Cardiac septum (tissue), 1 donor: ENCODE data around the gene SLC29A4. TPM values are rescaled to one million over a fixed set of nuclear protein-coding genes. Genes with fewer than 3 reads are reported as not detected.
"Not testable (repeated sequence)": the region's sequence is repeated elsewhere in the genome, so short reads cannot be mapped to it uniquely, and the experiment has no call there.

Experiments used
- DNase-seq: peaks from one replicate; pipeline ENCODE4 v3.0.0-alpha.2; 2020; ENCODE audit warnings: low spot score
- intact Hi-C: fragments of 100-400 bp; cut with DNase I; formaldehyde crosslinking; loops from one replicate; pipeline ENCODE4 v1.14.0; 2022
- total RNA-seq: library from RNA; stranded (reverse); fragmentation: NEBNext Ultra II Directional; extraction: Animal tissue kit (Norgen Biotek cat#: 25700); gene quantifications from one replicate; pipeline ENCODE4 v1.2.1, GENCODE V29; 2021
- donor health status: DM: no; HTN: no; CAD: no.

Gene SLC29A4
- total RNA-seq, 1 donor from 2014 or later = 2.7 TPM

DNA sequence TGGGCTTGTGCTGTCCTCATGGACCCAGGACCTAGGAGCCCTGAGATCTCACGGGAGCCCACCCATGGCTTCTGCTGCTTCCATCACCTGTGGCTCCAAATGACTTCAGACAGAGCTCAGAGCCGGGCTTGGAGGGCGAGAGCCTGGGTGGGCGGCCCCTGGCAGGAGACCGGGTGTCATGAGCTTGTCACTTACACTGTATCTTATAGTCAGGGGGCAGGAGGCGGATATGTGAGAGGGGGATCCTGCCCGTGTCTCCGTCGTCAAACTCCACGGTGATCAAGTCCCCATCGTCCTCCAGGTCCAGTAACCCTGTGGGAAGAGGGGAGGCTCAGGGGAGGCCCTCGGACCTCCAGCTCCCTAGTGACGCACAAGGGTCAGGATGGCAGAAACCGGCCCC is 33.0 kb downstream of the SLC29A4 start:
- intact Hi-C loops = no loop called here
- no peak for DNase-seq

DNA sequence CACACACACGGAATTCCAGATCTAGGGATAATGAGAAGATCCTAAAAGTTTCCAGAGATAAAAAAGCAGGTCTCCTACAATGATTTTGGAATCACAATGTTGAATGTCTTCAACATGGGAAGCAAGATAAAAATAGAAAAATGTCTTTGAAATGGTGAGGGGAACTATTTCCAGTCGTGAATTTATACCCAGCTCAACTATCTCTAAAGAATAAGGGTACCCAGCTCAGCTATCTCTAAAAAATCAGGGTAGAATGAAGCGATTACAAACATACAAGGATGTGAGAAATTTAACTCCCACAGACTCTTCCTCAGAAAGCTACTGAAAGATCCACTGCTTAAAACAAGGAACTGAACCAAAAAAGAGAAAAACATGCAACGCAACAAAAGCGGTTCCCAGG is 35.9 kb downstream of the SLC29A4 start:
- intact Hi-C loops, DNase-seq: not testable (repeated sequence)

DNA sequence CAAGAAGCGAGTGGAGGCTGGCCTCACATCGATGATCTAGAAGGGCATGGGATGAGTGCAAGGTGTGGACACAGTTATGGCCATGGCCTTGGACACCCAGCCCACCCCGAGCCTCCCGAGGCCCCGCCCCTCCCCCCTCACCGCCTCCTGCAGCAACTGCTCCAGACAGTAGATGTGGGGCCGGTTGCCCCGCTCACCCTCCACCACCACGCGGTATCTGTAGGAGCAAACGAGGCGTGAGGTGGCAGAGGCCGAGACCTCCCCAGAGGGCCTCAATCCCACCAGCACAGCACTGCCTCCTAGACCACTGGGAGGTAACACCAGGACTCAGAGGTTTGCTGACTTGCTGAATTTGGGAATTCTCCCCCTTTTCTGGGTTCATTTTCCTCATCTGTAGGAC is 37.6 kb downstream of the SLC29A4 start:
- intact Hi-C loops = no loop called here
- DNase-seq = no peak

GRCh38 chr7:5320802-5321396 is 38.2 kb downstream of the SLC29A4 start:
- intact Hi-C loops = no loop called here
- DNase-seq = no peak

- intact Hi-C loops = no loop called here
- no peak for DNase-seq
Observed at GRCh38 chr7:5322621-5323410, 40.1 kb downstream of the SLC29A4 start.

DNA sequence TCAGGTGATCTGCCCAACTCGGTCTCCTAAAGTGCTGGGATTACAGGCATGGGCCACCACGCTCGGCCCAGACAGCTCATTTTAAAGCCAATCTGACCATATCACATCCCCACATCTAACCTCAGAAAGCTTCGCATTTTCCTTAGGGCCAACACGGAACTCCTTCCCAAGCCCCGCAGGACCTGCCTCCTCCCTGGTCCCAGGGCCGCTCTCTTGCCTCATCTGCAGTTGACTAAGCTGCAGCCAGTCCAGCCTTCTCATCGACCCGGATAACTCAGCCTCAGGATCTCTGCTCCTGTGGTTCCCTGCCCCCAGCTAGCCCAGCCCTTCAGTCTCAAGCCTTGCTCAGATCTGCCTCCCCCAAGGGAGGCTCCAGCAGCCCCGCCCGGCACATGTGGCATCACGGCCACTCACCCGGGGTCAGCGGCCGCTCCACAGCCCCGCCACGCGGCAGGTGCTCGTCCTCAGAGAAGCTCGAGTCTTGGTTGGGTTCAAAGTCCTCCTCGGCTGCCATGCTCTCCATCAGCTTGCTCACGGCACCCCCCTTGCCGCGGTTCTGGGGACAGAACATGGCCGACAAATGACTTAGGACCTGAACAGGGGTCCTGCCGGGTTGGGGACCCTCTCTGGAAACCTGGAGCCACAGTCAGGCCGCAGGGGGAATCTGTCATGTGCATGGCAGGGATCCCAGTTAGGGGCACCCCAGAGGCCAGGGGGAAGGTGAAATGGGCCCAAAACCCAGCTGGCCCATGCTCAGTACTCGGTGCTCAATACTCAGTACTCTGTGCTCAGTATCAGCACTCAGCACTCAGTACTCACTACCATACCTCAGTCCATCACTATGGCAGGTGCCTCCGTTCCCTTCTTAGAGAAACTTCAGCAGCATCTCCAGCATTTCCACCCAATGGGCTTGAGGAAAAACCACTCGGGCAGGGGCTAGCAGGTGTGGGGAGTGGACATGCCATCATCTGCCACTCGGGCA is 41.3 kb downstream of the SLC29A4 start:
- intact Hi-C loops, DNase-seq: not testable (repeated sequence)

- intact Hi-C loops = no loop called here
- DNase-seq = no peak
Observed at GRCh38 chr7:5324961-5325360, 42.2 kb downstream of the SLC29A4 start.

GRCh38 chr7:5330288-5330687 is 47.5 kb downstream of the SLC29A4 start:
- intact Hi-C loops = no loop called here
- no peak for DNase-seq

DNA sequence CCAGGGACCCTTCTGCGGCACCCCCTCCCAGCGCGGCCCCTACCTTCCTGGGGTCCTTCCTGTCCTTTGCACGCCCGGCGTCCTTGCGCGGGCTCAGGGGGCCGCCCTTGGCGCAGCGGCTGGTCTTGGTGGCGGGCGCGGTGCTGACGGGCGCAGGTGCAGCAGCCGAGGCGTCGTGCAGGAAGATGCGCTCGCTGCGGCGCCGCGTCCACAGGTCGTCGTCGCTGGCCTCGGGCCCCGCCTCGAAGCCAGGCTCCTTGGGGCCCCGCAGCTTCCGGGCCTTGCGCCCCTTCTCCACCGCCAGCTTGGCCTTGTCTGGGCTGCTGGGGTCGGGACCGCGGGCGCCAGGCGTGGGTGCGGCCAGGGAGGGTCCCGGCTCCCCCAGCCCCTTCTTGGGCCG is 49.8 kb downstream of the SLC29A4 start:
- no peak for DNase-seq
- intact Hi-C loops = no loop called here

DNA sequence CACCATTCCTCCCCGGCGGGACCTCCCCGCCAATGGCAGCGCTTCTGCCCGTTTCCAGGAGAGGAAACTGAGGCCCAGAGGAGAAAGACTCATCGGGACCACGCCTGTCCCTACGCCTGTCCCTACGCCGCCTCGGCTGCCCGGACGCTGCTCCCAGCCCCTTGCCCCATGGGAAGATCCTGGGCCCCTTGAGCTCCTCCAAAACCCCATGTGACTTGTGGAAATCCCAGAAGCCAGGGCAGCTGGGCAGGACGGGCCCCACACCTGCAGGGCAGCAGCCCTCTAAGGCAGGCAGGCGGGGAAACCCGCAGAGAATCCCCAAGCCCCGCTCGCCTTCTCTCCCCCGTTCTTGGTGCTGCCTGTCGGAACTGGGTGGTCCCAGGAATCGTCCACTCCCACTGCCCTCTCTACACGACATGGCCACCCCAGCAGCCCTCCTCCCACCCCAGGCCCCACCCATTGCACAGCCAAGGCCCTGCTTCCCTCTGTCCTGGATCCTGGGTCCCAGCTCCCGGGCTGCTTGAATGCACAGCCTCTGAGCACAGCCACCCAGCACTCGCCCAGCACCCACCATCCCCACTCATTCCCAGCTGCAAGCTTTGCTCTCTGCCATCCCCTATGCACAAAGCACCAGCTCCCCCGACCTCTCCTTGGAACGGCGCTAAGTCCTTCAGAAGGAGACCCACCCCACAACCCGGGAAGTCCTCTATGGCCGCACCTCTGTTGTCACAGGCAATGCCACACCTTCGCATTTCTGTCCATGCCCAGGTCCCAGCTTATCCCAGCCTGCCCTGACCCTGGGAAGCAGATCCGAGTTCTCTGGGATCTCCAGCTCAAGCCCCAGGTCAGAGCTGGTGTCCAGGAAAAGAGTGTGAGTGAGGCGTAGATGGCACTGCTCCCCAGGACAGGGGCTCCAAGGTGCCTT is 50.6 kb downstream of the SLC29A4 start:
- DNase-seq = no peak
- intact Hi-C loops = no loop called here

DNA sequence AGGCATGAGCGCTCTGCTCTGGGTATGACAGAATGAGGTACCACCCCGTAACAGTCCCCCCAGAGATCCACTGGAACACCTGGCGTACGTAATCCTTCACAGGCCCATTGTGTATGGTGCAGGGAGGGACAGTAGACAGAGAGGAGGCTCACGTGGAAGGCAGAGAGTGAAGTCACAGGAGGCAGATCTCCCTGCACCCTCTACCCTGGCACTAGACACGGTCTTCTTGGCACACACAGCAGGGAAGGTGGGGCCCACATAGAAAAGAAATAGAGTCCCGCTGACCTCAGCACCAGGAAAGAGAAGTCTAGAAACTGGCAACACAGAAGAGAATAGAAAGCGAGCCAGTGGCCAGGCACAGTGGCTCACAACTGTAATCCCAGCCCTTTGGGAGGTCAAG is 51.9 kb downstream of the SLC29A4 start:
- intact Hi-C loops = no loop called here
- DNase-seq = no peak

DNA sequence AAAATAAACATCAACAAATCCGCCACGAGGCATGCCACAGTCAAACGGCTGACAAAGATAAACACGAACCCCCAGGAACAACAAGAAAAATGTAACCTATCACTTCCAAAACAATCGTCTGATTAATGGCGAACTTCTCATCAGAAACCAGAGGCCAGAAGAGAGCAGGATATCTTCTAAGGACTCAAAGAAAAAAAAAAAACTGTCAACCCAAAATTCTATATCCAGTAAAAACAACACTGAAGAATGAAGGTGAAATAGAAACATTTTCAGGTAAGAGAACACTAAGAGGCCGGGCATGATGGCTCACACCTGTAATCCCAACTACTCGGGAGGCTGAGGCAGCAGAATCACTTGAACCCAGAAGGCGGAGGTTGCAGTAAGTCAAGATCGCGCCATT is 54.3 kb downstream of the SLC29A4 start:
- intact Hi-C loops = no loop called here
- DNase-seq = no peak

DNA sequence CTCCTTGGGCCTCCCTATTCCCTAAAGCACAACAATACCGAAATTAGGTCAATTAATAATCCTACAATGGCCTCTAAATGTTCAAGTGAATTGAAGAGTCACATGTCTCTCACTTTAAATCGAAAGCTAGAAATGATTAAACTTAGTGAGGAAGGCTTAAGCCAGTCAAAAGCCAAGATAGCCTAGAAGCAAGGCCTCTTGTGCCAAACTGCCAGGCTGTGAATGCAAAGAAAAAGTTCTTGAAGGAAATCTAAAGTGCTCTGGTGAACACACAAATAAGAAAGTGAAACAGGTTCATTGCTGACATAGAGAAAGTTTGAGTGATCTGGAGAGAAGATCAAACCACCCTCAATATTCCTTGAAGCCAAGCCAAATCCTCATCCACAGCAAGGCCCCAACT is 57.2 kb downstream of the SLC29A4 start:
- intact Hi-C loops = no loop called here
- DNase-seq = no peak

- DNase-seq = no peak
- intact Hi-C loops = no loop called here
Observed at GRCh38 chr7:5342631-5343030, 59.9 kb downstream of the SLC29A4 start.

DNA sequence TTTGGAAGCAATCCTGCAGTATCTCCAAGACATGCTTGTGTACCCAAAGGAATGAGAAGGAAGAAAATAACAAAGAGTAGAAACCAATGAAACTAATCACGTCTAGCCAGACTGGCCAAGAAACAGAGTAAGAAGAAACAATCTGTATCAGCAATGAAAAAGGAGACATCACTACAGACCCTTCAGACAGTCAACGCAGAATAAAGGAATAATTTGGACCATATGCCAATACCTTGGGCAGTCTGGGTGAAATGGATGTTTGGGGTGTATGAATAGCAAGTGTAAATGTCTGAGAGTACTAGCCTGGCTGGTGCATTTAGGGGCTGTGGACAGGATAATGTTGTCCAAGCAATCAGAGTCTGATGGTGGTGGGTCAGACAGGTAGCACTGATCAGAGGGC is 61.1 kb downstream of the SLC29A4 start:
- no peak for DNase-seq
- intact Hi-C loops = no loop called here

- intact Hi-C loops = no loop called here
- DNase-seq = no peak
Observed at GRCh38 chr7:5344342-5344741, 61.6 kb downstream of the SLC29A4 start.

- no peak for DNase-seq
- intact Hi-C loops = no loop called here
Observed at GRCh38 chr7:5345171-5345570, 62.4 kb downstream of the SLC29A4 start.

- intact Hi-C loops = no loop called here
- no peak for DNase-seq
Observed at GRCh38 chr7:5345671-5346070, 62.9 kb downstream of the SLC29A4 start.
